Stimulated activated CD8-positive, alpha-beta memory T cell treated with anti-CD3 and anti-CD28 coated beads, Interleukin-15, amount 100 ng/mL, for 48 hours (primary cell): Measurements from ENCODE around the gene GFRA1.

Experiments used
- DNase-seq, 2 donors: peaks; one replicate each; pipeline ENCODE4 v3.0.0-alpha.2; 2020; ENCODE audit warnings: low read depth in 2 of 2

The GFRA1 gene

DNA sequence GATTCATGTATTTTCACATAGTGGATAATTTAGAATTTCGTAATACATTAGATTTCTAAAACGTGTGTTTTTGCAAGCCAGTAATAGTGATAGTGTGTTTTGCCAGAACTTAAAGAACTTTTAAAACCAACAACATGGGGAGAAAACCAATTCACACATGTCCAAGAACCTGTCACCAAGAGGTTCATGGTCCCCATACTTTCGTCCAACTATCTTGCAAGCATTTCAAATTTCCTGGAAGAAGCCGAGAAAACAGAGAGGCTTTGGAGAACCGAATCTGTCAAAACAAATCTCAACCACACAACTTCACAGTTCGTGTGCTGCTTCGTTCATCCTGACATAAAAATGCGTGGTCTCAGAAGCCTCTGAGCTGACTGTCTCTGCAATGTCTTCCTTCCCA is 31.9 kb downstream of the GFRA1 start:
- no peak for DNase-seq

DNA sequence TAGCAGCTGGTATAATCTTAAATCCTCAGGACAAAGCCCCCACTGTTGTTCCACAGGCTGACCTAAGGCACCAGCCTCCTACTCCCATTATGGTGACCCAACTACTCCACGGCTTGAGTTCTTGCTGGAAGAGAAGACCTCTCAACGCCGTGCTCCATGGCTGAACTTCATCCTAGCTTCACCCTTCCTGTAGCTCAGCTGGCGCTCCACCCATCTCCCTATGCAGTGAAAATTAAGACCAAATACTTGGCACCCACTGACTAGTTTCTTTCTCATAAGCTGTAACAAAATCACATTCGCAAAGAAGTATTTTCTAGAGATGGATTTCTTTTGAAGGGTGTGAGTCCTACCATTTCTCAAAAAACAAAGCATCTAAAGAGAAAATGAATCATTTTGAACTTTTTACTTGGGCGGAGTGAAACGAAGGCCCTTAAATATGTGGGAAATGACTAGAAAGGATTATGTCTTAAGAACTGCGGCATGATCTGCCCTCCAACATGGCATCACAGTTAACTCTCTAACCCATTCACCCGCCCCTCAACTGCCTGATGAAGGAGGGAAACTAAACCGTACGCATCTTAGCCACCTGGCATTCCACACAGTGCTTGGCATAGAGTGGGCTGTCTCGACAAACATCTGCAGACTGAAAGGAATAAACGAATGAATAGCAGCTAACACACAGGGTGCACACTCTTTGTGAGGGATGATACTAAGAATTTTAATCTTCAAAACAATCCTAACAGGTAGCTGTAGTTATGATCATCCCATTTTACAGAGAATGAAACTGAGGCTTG is 32.7 kb downstream of the GFRA1 start:
- no peak for DNase-seq

DNA sequence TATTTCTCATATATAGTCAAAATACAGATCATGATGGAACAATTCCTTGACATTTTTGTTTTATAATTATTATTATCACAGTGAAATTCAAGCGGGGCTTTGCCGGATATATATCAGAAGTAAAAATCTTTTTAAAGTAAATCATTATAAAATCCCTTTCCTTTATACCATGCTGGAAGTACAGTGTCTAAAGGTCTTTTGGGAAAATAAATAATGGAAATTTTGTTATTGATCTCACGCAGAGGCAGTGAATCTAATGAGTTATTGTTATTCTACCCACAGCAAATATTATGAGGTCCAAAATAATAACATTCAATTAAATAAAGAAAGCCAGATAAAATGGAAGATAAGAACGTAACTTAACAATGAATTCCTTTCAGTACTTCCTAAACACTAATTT is 33.8 kb downstream of the GFRA1 start:
- no peak for DNase-seq

DNA sequence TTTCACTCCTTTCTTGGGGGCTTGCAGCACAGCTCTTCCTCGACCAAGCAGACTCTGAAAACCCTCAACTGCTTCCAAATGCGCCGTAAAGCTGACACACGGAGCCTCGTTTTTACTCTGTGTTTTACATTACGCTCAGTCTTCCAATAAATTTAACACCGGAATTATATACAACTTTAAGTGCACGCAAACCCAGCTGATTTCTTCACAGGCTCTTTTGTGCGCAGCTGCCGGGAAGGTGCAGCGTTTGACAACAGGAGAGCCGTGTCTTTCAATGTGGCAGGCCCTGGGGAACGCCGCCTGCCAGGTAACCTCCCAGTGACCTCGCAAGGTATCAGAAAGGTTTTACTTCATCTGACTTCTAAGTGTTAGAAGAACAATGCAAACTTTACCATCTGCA is 35.0 kb downstream of the GFRA1 start:
- no peak for DNase-seq

DNA sequence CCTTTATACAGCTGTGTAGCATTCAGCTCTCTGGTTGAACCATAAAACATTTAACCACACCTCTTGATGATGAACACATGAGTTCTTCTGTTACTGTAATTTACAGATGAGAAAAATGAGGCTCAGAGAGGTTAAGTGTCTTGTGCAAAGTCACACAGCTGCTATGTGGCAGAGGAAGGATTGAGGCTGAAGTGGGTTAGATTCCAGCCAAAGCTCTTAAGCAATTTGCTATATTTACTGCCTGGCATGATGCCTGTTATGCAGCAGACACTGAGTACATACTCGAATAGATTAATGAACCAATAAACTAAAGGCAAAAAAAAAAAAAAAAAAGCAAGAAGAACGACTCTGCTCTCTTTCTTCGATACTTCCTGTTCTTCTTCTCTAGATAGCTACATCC is 35.7 kb downstream of the GFRA1 start:
- no peak for DNase-seq

DNA sequence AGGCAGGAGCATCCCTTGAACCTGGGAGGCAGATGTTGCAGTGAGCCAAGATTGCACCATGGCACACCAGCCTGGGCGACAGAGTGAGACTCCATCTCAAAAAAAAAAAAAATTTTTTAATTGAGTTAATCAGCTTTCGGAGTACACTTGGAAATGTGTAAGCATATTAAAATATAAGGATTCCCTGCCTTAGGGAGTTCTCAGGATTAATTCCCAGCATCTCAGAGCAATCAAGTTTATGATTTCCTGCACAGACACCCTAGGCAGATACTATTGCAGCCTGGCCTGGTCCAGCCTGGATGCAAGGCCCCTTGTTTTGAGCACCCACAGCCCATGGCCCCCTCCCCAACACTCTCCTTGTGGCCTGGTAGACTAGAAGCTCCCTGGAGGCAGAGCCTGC is 39.8 kb downstream of the GFRA1 start:
- no peak for DNase-seq

DNA sequence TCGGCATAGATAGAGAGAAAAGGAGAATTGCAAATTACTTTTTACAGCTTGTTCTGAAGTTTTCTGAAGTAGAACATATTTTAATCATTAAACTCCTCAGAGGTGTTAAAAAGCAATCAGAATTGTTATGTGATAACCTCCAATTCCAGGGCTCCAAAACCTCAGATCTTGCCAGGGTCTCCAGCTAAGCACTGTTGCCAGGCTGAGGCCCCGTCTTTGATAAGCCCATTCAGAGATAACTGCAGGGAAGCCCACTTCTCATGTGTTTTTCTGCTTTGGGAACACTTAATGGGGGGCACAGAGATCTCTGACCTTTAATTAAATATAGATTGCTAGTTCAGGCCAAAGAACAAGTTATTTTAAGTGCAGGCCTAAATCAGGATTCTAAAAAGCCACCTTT is 40.4 kb downstream of the GFRA1 start:
- no peak for DNase-seq

DNA sequence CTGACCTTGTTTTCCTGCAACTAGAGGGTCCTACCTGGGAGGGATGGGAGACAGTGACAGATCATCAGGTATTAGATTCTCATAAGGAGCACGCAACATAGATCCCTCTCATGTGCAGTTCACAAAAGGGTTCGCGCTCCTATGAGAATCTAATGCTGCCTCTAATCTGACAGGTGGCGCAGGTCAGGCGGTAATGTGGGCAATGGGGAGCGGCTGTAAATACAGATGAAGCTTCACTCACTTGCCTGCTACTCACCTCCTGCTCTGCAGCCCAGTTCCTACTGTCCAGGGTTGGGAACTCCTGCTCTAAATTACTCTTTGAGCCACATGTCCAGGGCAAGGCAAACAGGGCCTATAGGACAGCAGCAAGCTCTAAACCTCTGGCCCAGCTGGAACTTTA is 46.2 kb downstream of the GFRA1 start:
- no peak for DNase-seq

DNA sequence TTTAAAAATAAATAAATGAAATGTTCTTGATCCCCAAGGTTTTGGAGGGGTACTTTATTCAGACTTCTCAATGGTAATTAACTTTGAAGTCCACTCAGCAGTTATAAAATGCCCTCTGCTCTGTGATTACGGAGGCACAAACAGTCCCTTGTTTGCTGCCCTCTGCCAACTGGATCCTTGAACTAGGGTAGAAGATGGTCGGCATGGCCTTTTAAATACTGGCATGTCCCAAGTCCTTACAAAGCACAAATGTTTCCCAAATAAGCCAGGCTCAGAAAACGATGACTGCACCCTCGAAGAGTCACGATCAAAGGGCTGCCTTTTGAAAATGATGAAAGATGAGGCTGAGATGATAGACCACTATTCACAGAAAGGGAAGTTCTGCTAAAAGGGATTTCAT is 47.0 kb downstream of the GFRA1 start:
- no peak for DNase-seq

DNA sequence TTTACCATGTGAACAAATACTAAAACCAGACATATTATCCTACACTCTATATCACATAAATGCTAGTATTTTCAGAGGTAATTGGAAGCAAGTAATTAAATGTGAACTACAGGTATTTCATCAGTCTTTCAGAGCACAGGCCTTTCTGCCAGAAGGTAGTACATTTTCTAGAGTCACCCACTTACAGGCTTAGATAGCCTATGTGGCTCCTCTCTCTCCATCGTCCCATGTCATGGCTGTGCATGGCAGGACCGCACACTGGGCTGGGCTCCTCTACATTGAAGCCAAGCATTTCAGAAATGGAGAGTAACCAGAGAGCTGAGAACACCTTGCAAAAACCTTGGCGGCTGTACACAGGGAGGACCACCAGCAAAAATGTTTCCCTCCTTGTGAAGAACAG is 49.7 kb downstream of the GFRA1 start:
- DNase-seq: no peak

DNA sequence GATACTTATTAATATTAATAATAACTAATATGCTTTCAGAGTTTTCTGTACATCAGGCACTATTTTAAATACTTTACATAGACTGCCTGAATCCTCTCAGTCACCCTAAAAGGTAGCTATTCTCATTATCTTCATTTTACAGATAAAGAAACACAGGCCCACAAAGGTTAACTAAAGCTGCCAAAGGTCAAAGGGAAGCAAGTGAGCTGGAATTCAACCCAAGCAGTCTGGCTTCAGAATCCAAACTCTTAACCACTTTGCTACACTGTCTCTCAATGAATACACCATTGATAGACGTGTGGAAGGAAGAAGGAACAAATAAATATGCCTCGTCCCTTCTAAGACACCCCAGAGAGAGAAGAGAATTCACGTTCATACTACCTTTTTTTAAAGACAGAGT is 52.0 kb downstream of the GFRA1 start:
- no peak for DNase-seq

DNA sequence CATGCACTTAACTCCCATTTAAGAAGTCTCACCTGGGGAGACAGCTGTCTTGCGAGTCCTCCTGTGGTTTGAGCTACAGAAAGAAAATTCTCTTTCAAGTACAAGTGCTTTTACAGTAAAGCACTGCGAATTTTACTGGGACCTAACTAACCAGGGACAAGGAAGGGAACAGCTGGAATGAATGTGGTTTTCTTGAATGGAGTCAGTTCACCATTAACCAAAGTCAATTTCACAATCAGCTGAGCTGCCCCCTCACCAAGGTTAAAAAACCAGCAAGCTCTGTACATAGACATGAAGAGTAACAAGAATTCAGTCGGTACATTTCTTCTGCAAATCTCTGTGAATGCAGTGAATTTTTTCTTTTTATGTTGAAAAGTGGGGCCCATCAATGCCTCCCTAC is 56.3 kb downstream of the GFRA1 start:
- DNase-seq: no peak

DNA sequence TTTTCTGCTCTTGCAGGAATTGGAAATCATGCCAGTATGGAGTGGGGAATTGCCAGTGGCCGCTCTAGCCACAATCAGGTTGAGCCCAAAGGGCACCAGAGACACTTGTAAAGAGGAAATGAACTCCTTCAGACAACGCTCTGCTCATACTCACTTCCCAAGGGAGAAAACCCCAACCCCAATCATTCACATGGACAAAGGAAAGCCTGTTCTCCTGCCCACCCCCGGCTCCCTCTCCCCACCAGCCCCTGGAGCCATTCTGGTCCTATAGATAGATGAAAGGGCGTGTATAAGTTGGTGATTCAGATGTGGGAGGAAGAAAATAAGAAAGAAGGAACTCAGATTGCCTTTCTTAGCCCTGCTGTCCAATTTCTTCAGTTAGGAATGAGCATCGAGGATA is 57.4 kb downstream of the GFRA1 start:
- no peak for DNase-seq

DNA sequence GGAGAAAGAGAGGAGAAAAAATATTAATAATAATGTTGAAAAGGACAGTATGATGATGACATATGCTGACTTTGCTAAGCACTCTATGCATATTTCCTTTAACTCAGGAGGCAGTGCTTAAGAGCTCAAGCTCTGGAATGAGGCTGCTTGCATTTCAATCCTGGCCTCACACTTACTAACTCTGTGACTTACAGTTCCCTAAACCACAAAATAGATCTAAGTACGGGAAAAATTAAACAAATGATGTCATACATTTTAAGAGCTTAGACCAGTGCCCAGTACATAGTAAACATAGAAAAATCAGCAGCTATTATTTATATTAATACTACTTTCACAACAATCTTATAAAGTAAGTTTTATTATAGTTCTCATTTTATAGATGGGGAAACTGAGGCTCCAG is 61.3 kb downstream of the GFRA1 start:
- DNase-seq: no peak

DNA sequence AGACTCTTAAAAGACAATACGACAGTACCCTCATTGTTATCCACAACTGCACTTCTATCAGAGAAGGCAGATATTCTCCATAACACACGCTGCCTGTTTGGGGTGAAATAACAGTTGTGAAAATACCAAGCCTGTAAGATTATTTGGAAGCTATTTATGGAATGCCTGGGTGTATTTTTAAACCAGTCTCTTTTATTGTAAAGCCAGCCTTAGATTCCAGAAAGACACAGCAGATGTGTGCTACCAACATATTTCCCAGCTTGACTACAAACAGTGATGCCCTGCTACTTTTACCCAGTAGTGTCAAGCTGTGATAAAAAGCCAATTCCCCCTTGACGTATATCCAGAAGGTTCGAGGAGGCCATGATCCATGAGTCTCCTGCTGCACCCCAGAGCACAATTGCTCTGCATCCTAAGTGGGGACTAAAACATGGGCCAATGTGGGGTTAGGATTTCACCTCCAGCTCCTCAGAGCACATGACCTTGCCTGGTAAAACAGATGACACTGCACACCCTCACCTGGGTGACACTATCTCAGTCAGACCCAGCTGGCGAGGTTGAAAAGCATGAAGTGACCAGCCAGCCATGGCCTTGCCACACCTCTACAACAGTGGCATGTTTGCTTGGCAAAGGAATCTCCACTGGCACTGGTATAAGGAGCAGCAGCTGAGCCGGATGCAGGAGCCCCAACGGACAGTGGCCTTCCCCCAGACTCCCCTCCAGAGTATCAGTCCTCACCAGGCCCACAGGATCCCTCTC is 62.2 kb downstream of the GFRA1 start:
- no peak for DNase-seq

DNA sequence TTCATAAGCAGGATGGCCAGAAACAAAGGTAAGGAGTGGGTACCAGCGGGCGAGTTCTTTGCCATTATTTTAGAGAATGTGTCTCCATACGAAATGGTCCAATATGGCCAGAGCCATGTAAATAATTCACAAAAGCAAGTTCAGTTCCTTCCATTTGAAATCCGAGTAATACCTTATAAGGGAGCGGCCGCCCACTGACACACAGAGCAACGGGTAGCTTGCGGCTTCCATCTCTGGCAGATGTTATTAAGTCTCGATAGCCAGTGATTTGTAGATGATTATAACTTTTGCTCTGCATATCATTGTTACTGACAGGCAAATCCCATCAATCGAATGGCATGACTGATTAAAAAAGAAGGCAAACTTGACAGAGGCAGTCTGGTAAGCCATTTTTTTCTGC is 63.2 kb downstream of the GFRA1 start:
- no peak for DNase-seq

DNA sequence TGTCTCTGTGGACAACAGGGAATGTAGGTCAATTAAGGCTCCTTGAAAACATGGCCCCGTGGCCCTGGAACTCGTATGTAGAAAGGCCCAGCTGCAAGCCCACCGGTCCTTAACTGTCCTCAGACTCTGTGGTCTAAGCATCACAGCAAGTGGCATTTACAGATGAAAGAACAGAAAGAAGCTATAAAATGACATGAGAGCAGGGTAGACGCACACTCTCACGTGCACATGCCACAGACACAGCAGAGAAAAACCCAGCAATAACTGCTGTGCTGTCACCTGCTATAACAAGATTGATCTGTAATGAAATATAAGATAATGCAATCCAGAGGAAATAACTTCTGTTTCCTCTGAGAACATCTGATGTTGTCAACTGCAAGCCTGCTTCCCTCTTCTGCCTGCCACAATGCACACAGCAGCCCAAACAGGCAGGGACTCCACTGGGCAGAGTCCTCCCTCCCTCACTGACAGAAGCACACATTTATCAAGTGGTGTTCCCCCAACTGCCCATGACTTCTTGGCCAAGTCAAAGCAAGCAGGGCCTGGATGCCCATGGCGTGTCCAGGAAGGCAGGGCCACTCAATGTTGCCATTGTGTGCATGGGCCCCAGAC is 63.9 kb downstream of the GFRA1 start:
- DNase-seq: no peak

DNA sequence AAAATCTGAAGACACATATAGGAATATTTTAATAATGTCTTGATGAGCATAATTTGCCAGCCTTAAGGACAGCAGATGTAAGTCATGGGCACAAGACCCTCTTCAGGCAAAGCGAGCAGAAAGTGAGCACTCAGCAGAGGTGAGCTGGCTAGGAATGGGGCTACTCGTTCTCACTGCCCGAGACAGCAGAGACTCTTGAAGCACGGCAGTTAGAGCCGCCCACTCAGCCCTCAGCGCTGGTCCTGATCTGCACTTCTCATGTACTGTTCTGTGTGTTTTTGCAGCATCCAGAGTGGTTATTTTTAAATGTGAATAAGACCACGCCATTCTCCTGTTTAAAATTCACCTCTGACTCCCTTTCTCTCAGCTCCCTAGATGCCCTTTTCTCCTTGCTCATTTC is 65.3 kb downstream of the GFRA1 start:
- no peak for DNase-seq

DNA sequence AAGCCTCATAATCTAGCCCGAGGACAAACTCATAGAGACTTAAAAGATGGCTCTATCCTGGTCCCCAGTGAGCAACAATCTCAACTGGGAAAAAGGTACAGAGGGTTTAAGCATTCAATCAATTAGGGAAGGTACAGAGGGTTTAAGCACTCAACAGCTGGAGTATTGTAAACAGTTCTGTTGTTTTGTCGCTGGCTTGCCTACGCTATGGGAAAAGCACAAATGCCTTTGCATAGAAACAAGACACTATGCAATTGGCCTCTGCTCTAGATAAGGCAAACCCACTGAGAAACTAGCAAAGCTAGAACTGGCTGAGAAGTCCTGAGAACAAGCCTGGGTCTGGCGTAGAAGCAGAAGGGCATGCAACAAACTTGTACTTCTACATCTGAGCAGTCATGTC is 69.3 kb downstream of the GFRA1 start:
- no peak for DNase-seq

DNA sequence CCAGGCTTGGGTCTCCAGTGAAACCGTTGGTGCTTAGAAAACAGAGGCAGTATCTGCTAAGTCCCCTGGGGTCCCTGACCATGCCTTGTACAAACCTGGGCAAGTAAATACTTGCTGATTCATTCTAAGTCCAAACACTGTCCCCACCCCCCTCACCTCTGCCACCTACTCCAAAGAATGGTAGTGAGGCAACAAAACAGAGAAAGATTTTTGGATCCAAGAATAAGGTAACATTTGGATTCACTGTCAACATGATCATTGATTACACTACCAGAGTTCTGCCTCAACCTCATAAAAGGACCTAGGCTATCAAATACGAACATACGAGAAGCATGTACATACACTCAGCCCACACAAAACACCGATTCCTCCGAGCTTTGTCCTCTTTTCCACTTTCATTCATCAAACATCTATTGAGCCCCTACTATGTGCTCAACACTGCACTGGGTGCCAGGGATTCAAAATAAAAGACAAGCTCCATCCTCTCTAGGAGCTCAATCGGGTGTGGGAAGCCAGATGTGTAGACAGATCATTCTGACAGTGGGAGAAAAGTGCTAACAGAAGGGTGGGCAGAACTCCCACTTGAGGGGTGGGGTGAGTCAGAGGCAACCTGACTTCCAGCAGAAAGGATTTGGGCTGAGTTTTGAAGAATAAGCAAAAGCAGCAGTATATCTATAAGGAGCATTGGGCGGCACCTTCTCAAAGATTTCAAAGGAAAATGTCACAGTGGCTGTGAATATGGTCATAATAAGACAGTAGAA is 71.2 kb downstream of the GFRA1 start:
- DNase-seq: no peak

DNA sequence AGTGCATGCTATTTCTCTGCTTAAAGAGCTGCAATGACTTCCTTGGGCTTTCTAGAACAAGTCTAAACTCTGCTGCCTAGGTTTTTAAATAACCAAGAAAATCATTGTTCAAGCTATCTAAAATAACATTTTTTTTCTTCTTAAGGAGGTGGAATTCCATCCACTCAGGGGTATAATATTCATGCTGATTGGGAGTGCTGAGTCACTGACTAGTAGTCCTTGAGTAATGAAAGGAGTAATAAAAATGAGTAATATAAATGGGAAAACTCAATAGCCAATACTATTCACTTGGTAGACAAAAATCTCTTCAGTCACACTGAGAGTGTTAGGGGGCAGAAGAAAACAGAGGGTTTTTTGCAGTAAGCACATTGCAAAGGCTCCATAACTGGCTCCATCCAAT is 72.0 kb downstream of the GFRA1 start:
- DNase-seq: no peak

DNA sequence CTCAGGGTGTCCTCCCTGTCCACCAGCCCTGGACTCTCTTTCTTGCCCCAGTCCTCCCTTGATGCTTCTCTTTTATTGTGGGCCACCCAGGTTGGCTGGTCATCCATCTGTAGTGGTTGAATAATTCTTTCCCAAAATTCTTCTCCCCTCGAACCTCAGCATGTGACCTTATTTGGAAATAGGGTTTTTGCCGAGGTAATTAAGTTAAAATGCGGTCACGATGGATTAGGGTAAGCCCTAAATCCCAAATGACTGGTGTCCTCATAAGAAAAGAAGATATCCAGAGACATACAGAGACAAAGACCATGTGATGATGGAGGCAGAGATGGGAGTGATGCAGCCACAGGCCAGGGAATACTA is 74.3 kb downstream of the GFRA1 start:
- DNase-seq: no peak
